Hematopoietic multipotent progenitor cell treated with erythropoietin and hydrocortisone succinate and interleukin-3 and kit ligand, for 17 days (in vitro differentiated cells): ENCODE measurements around the gene VEPH1.

Source experiments
- DNase-seq: peaks from one replicate; pipeline ENCODE4 v3.0.0-alpha.2; 2015; ENCODE audit warnings: low spot score

The VEPH1 gene

GRCh38 chr3:157428853-157429252 lies 74.4 kb downstream of the VEPH1 start:
- no peak for DNase-seq

GRCh38 chr3:157427901-157428300 lies 75.3 kb downstream of the VEPH1 start:
- no peak for DNase-seq

GRCh38 chr3:157423337-157423736 lies 79.9 kb downstream of the VEPH1 start:
- DNase-seq = no peak

GRCh38 chr3:157420606-157421130 lies 82.5 kb downstream of the VEPH1 start:
- no peak for DNase-seq

- DNase-seq = no peak
Measured at GRCh38 chr3:157418104-157418503, 85.1 kb downstream of the VEPH1 start.

- no peak for DNase-seq
Measured at GRCh38 chr3:157417247-157417646, 86.0 kb downstream of the VEPH1 start.

GRCh38 chr3:157416347-157417087 lies 86.7 kb downstream of the VEPH1 start:
- DNase-seq = no peak

GRCh38 chr3:157414861-157415260 lies 88.4 kb downstream of the VEPH1 start:
- DNase-seq = no peak

GRCh38 chr3:157412323-157412855 lies 90.8 kb downstream of the VEPH1 start:
- no peak for DNase-seq

- DNase-seq = no peak
Measured at GRCh38 chr3:157410945-157411344, 92.3 kb downstream of the VEPH1 start.

GRCh38 chr3:157409516-157409915 lies 93.7 kb downstream of the VEPH1 start:
- no peak for DNase-seq

- DNase-seq = no peak
Measured at GRCh38 chr3:157408499-157409149, 94.6 kb downstream of the VEPH1 start.

GRCh38 chr3:157407769-157408168 lies 95.4 kb downstream of the VEPH1 start:
- DNase-seq = no peak

GRCh38 chr3:157406394-157406793 lies 96.8 kb downstream of the VEPH1 start:
- no peak for DNase-seq

- no peak for DNase-seq
Measured at GRCh38 chr3:157405457-157405856, 97.8 kb downstream of the VEPH1 start.

- no peak for DNase-seq
Measured at GRCh38 chr3:157404381-157404780, 98.8 kb downstream of the VEPH1 start.

GRCh38 chr3:157398598-157398997 lies 104.6 kb downstream of the VEPH1 start:
- no peak for DNase-seq

GRCh38 chr3:157394411-157394810 lies 108.8 kb downstream of the VEPH1 start:
- DNase-seq = no peak

GRCh38 chr3:157393113-157393512 lies 110.1 kb downstream of the VEPH1 start:
- DNase-seq = no peak

GRCh38 chr3:157392104-157392503 lies 111.1 kb downstream of the VEPH1 start:
- no peak for DNase-seq

- no peak for DNase-seq
Measured at GRCh38 chr3:157390713-157391515, 112.3 kb downstream of the VEPH1 start.

GRCh38 chr3:157388976-157389375 lies 114.2 kb downstream of the VEPH1 start:
- DNase-seq = no peak
